ENCODE measurements around the gene HNRNPF. TPM values are rescaled to one million over a fixed set of nuclear protein-coding genes. Genes with fewer than 3 reads are reported as not detected.

HNRNPF gene
- total and polyA plus RNA-seq, 2 donors (not counting 3 experiments of a cell fraction or from before 2014, with no cell fraction given), result 144 to 230 TPM

GRCh38 chr10:43440463-43441134, 31.6 kb upstream of the HNRNPF start:
- no peak overlapping the region for H3K4me3 ChIP-seq (replicated peaks in 1 of 3; ENCODE audit: insufficient read depth in 1 of 3, low read depth in 1 of 3, low read length in 3 of 3)
- POLR2A ChIA-PET, result no interaction called here
- dilution Hi-C loops (cut with MboI; ENCODE audit: extremely low pct_ligation_motif_present, low sequenced_read_pairs) (no loop called here), intact Hi-C loops (cut with micrococcal nuclease) (no loop called here)
- H4K20me1 ChIP-seq (replicated peaks; ENCODE audit: control insufficient read depth, extremely low read depth, insufficient read depth, low read length), result no peaks in the 10 kb centered on the region
- no TSS peak for BruUV-seq (replicated peaks)
- TF ChIP-seq MYC (IDR thresholded peaks at IDR 0.05; ENCODE audit: low read depth, low read length) (no peak), POLR2A (IDR thresholded peaks at IDR 0.05; ENCODE audit: low read depth, low read length) (no peak), EZH2 (IDR thresholded peaks at IDR 0.05; ENCODE audit: borderline replicate concordance, low read depth, low read length, severe bottlenecking) (no peak), FOS (IDR thresholded peaks at IDR 0.05; ENCODE audit: borderline replicate concordance, insufficient read depth, low read length) (no peak), GATA2 (IDR thresholded peaks at IDR 0.05; ENCODE audit: insufficient read depth, insufficient read length, low read depth, low read length) (no peak), CTCF (IDR thresholded peaks at IDR 0.05; ENCODE audit: extremely low read depth in 1 of 2, insufficient read depth in 1 of 2, low read depth in 1 of 2, low read length in 2 of 2) (no peak), POLR2AphosphoS5 (IDR thresholded peaks at IDR 0.05; ENCODE audit: insufficient read depth, low read depth, low read length) (no peak), MAX (IDR thresholded peaks at IDR 0.05; ENCODE audit: insufficient read depth, insufficient read length) (no peak), JUN (IDR thresholded peaks at IDR 0.05; ENCODE audit: borderline replicate concordance, insufficient read depth, insufficient read length, low read depth) (no peak)
- H2AFZ ChIP-seq (ENCODE audit: low read depth, low read length), result no peak overlapping the region
- no peaks in the 10 kb centered on the region for H3K79me2 ChIP-seq (ENCODE audit: control insufficient read depth, insufficient read depth, low read length)
- H3K9ac ChIP-seq (replicated peaks; ENCODE audit: extremely low read depth, insufficient read depth, low read length), result no peak overlapping the region
- DNase-seq (ENCODE audit: low read depth, low spot score) (no peak), FAIRE-seq (no peak)
- H3K4me2 ChIP-seq (ENCODE audit: insufficient read depth, low read length), result no peak overlapping the region
- H3K4me1 ChIP-seq (ENCODE audit: control insufficient read depth, extremely low read depth, insufficient read depth, low read length), result peaks cover 3% of the 10 kb centered on the region
- no peaks in the 10 kb centered on the region for H3K9me3 ChIP-seq (replicated peaks; ENCODE audit: control insufficient read depth, insufficient read depth, low read length)
- no peaks in the 10 kb centered on the region for H3K9me1 ChIP-seq (replicated peaks; ENCODE audit: control insufficient read depth, extremely low read depth, insufficient read depth, low read length)
- no peaks in the 10 kb centered on the region for H3K27me3 ChIP-seq (ENCODE audit: control insufficient read depth in 2 of 2, insufficient read depth in 2 of 2, low read length in 2 of 2)
- no peaks in the 10 kb centered on the region for H3K36me3 ChIP-seq (ENCODE audit: control insufficient read depth in 2 of 2, extremely low read depth in 1 of 2, insufficient read depth in 2 of 2, low read length in 2 of 2)
- CTCF ChIA-PET, result no interaction called here
- H3K27ac ChIP-seq (ENCODE audit: insufficient read depth, low read depth, low read length), result no peak overlapping the region
